H1 (cell line): ENCODE measurements around the gene PDGFD. TPM values are rescaled to one million over a fixed set of nuclear protein-coding genes. Genes with fewer than 3 reads are reported as not detected.

Source experiments
- CTCF ChIA-PET: fragments of 300-600 bp; sonication (Branson Sonifier 250); formaldehyde crosslinking; loops from one replicate; lab custom pipeline; 2021; ENCODE audit not compliant: partially characterized antibody; lab: Charles Lee
- POLR2A ChIA-PET: fragments of 300-600 bp; sonication (Branson Sonifier 250); formaldehyde crosslinking; loops from one replicate; lab custom pipeline; 2021; ENCODE audit warnings: inconsistent platforms; ENCODE audit not compliant: partially characterized antibody; lab: Charles Lee
- DNase-seq, 2 experiments: peaks; one replicate each; pipeline versions ENCODE4 v3.0.0 to v3.0.0-alpha.2; 2010 to 2022; ENCODE audit warnings: low spot score in 2 of 2, low read depth in 1 of 2, mixed read lengths in 1 of 2
- FAIRE-seq: peaks from 2 replicates; lab custom pipeline; 2011; peaks lifted over from hg19 to GRCh38; lab: Jason Lieb, UNC
- H2AFZ ChIP-seq: 2 replicates; pipeline ENCODE4 v1.8.1; 2012; ENCODE audit warnings: low read length, inconsistent platforms
- H2AK5ac ChIP-seq: 2 replicates; pipeline ENCODE4 v1.6.1; 2013; ENCODE audit warnings: low read depth, low read length
- H2BK120ac ChIP-seq: replicated peaks from 2 replicates; pipeline ENCODE3; 2013; ENCODE audit warnings: low read depth, low read length, inconsistent platforms
- H2BK12ac ChIP-seq: 2 replicates; pipeline ENCODE4 v1.6.1; 2013; ENCODE audit warnings: low read depth, low read length
- H2BK15ac ChIP-seq: 2 replicates; pipeline ENCODE4 v1.6.1; 2013; ENCODE audit warnings: low read length
- H2BK20ac ChIP-seq: 2 replicates; pipeline ENCODE4 v1.6.1; 2013; ENCODE audit warnings: low read length
- H2BK5ac ChIP-seq: 2 replicates; pipeline ENCODE4 v1.6.1; 2013; ENCODE audit warnings: low read depth, low read length
- H3K14ac ChIP-seq: 2 replicates; pipeline ENCODE4 v1.6.1; 2013; ENCODE audit warnings: inconsistent platforms; ENCODE audit not compliant: insufficient read length
- H3K18ac ChIP-seq: 2 replicates; pipeline ENCODE4 v1.6.1; 2013; ENCODE audit warnings: low read length; ENCODE audit errors: extremely low read depth
- H3K23ac ChIP-seq: 2 replicates; pipeline ENCODE4 v1.6.1; 2013; ENCODE audit warnings: inconsistent platforms; ENCODE audit not compliant: insufficient read length
- H3K23me2 ChIP-seq: 2 replicates; pipeline ENCODE4 v1.6.1; 2013; ENCODE audit warnings: low read depth, low read length
- H3K27ac ChIP-seq: 2 replicates; pipeline ENCODE4 v1.6.1; 2011; ENCODE audit warnings: low read depth, low read length, inconsistent platforms
- H3K27me3 ChIP-seq, 4 experiments: replicated peaks in 1 of 4; 1 replicate in 1 of 4; 2 replicates in 3 of 4; pipeline versions ENCODE4 v1.6.1 to v1.8.1; 2011 to 2013; ENCODE audit warnings: low read length in 3 of 4, mild to moderate bottlenecking in 3 of 4, inconsistent platforms in 2 of 4, mixed read lengths in 2 of 4, moderate library complexity in 1 of 4; ENCODE audit not compliant: control insufficient read depth in 3 of 4, insufficient read depth in 3 of 4; ENCODE audit errors: extremely low read depth in 1 of 4
- H3K36me3 ChIP-seq, 4 experiments: 2 replicates each; pipeline versions ENCODE4 v1.6.1 to v1.8.1; 2011 to 2013; ENCODE audit warnings: mild to moderate bottlenecking in 4 of 4, low read length in 3 of 4, moderate library complexity in 2 of 4, control low read depth in 1 of 4, inconsistent platforms in 1 of 4; ENCODE audit not compliant: insufficient read depth in 4 of 4, control insufficient read depth in 2 of 4
- H3K4ac ChIP-seq: replicated peaks from 2 replicates; pipeline ENCODE3; 2013; ENCODE audit warnings: low read length, low read depth, mixed read lengths, inconsistent platforms; ENCODE audit not compliant: insufficient read length
- H3K4me1 ChIP-seq, 4 experiments: replicated peaks in 1 of 4; 1 replicate in 1 of 4; 2 replicates in 3 of 4; pipeline versions ENCODE4 v1.6.1 to v1.8.1; 2011 to 2013; ENCODE audit warnings: low read length in 3 of 4, inconsistent platforms in 2 of 4, mixed read lengths in 1 of 4; ENCODE audit not compliant: insufficient read depth in 4 of 4, control insufficient read depth in 3 of 4
- H3K4me2 ChIP-seq, 2 experiments: 2 replicates each; pipeline versions ENCODE4 v1.6.1 to v1.8.1; 2011 to 2013; ENCODE audit warnings: low read depth in 2 of 2, low read length in 2 of 2, control low read depth in 1 of 2, inconsistent platforms in 1 of 2, mild to moderate bottlenecking in 1 of 2; ENCODE audit not compliant: insufficient read depth in 1 of 2
- H3K4me3 ChIP-seq, 4 experiments: fragments of 200-600, 300-600 bp in 1 of 4; sonication (generic), shearing (Covaris generic), sonication (Bioruptor Twin) in 1 of 4; 2 replicates each; pipeline versions ENCODE4 v1.5.1 to v1.8.1; 2011 to 2016; ENCODE audit warnings: low read length in 4 of 4, low read depth in 3 of 4, control low read depth in 2 of 4, inconsistent platforms in 2 of 4, mild to moderate bottlenecking in 2 of 4, mixed read lengths in 1 of 4, moderate library complexity in 1 of 4; ENCODE audit not compliant: insufficient read depth in 2 of 4; ENCODE audit errors: extremely low read depth in 1 of 4
- H3K56ac ChIP-seq: replicated peaks from 2 replicates; pipeline ENCODE3; 2013; ENCODE audit warnings: low read depth, mild to moderate bottlenecking, mixed read lengths, low read length, inconsistent platforms; ENCODE audit not compliant: insufficient read length
- H3K79me1 ChIP-seq: 2 replicates; pipeline ENCODE4 v1.6.1; 2013; ENCODE audit warnings: low read depth, low read length, control low read depth
- H3K79me2 ChIP-seq, 2 experiments: 2 replicates each; pipeline versions ENCODE4 v1.6.1 to v1.8.1; 2012 to 2013; ENCODE audit warnings: low read length in 2 of 2, mild to moderate bottlenecking in 2 of 2, inconsistent platforms in 1 of 2; ENCODE audit not compliant: insufficient read depth in 2 of 2, control insufficient read depth in 1 of 2
- H3K9ac ChIP-seq, 4 experiments: replicated peaks in 1 of 4; 1 replicate in 1 of 4; 2 replicates in 3 of 4; pipeline versions ENCODE4 v1.6.1 to v1.8.1; 2011 to 2013; ENCODE audit warnings: low read depth in 3 of 4, low read length in 3 of 4, control low read depth in 2 of 4, mild to moderate bottlenecking in 2 of 4, moderate library complexity in 2 of 4, inconsistent platforms in 1 of 4; ENCODE audit errors: extremely low read depth in 1 of 4
- H3K9me3 ChIP-seq, 2 experiments: 2 replicates each; pipeline versions ENCODE4 v1.6.1 to v1.8.1; 2012 to 2013; ENCODE audit warnings: mild to moderate bottlenecking in 2 of 2, moderate library complexity in 2 of 2, control low read depth in 1 of 2, inconsistent platforms in 1 of 2, low read depth in 1 of 2, low read length in 1 of 2, mixed read lengths in 1 of 2; ENCODE audit not compliant: insufficient read depth in 2 of 2
- H4K20me1 ChIP-seq, 2 experiments: replicated peaks in 1 of 2; 2 replicates each; pipeline versions ENCODE3 to v1.8.1; 2011 to 2013; ENCODE audit warnings: inconsistent platforms in 2 of 2, low read length in 2 of 2, mild to moderate bottlenecking in 1 of 2; ENCODE audit not compliant: insufficient read depth in 2 of 2, control insufficient read depth in 1 of 2
- H4K5ac ChIP-seq: 2 replicates; pipeline ENCODE4 v1.6.1; 2013; ENCODE audit warnings: low read length, low read depth, mixed read lengths, inconsistent platforms; ENCODE audit not compliant: insufficient read length
- H4K8ac ChIP-seq: 2 replicates; pipeline ENCODE4 v1.8.0; 2013; ENCODE audit warnings: mild to moderate bottlenecking, moderate library complexity, low read length, inconsistent platforms; ENCODE audit not compliant: insufficient read depth; ENCODE audit errors: extremely low read depth
- H4K91ac ChIP-seq: replicated peaks from 2 replicates; pipeline ENCODE3; 2013; ENCODE audit warnings: low read length, mixed read lengths, inconsistent platforms; ENCODE audit not compliant: insufficient read length
- CHD2 ChIP-seq: IDR thresholded peaks from 2 replicates; pipeline ENCODE4 v1.6.1; 2012; ENCODE audit warnings: low read length, improper control_type of control experiment
- GABPA ChIP-seq: IDR thresholded peaks from 2 replicates; pipeline ENCODE4 v1.6.1; 2011; ENCODE audit warnings: mild to moderate bottlenecking, low read length, moderate library complexity, borderline replicate concordance; ENCODE audit not compliant: insufficient read depth
- GTF2F1 ChIP-seq: IDR thresholded peaks from 2 replicates; pipeline ENCODE4 v1.6.1; 2012; ENCODE audit warnings: low read depth, low read length, improper control_type of control experiment, borderline replicate concordance
- NANOG ChIP-seq: IDR thresholded peaks from 2 replicates; pipeline ENCODE4 v1.6.1; 2011; ENCODE audit warnings: low read length, low read depth, mild to moderate bottlenecking, inconsistent platforms; ENCODE audit not compliant: insufficient read depth, poor library complexity, severe bottlenecking
- NRF1 ChIP-seq: IDR thresholded peaks from 2 replicates; pipeline ENCODE4 v1.6.1; 2011; ENCODE audit warnings: mild to moderate bottlenecking, low read depth, low read length, improper control_type of control experiment
- TBP ChIP-seq: IDR thresholded peaks from 2 replicates; pipeline ENCODE4 v1.6.1; 2011; ENCODE audit warnings: low read depth, low read length, improper control_type of control experiment
- polyA plus RNA-seq, 7 experiments: library from polyadenylated mRNA; depleted of rRNA in 3 of 7; stranded (reverse) in 5 of 7; unstranded in 2 of 7; fragments of >200 nt in 5 of 7; fragments of 200-250 nt in 2 of 7; gene quantifications; 1 replicate in 5 of 7; 2 replicates in 1 of 7; 4 replicates in 1 of 7; pipeline versions ENCODE4 v1.2.1 to v1.2.3, GENCODE V29; 2011 to 2013; ENCODE audit warnings: missing spikeins in 2 of 7, mixed read lengths in 2 of 7
- total RNA-seq: library from RNA; stranded (reverse); fragmentation: NEBNext Ultra II Directional; extraction: Animal tissue kit (Norgen Biotek cat#: 25700); gene quantifications from 2 replicates; pipeline ENCODE4 v1.2.1, GENCODE V29; 2021
- TF ChIP-seq, protein P1 (sequence below): IDR thresholded peaks from 2 replicates; pipeline ENCODE4 v1.6.1; 2012; ENCODE audit warnings: inconsistent platforms

The PDGFD gene
- total and polyA plus RNA-seq, 2 of the 8 experiments (the other 6 are each of a cell fraction or from before 2014, with no cell fraction given), result 1.1 to 3.9 TPM

DNA sequence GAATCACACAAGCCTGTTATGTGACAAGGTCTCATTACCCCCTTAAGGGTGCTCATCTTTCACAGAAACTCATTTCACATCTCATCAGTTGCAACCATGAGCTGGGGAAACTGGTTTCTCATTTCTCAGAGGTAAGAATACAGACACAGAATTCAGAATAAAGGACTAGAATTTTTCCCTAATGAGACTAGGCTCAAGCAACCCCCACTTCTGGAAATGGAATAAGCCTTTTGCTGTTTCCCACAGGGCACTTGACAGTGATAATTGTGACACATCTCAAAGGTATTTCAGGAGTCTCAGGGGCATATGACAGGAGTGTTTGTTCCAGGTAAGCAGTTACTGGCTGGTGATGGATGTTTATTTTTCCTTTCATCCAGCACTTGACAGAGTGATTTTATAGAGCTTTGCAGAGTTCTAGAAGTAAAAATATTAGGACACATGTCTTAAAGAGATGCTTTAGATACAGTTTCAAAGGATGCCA, 240.5 kb downstream of the PDGFD start:
- no peak for FAIRE-seq
- no peak overlapping the region for H2BK12ac ChIP-seq
- H3K18ac ChIP-seq, result no peak overlapping the region
- H2BK20ac ChIP-seq, result no peak overlapping the region
- no peak overlapping the region for H2AFZ ChIP-seq
- no peak overlapping the region for H2BK5ac ChIP-seq
- H4K20me1 ChIP-seq, result no peaks in the 10 kb centered on the region
- H3K36me3 ChIP-seq, result no peaks in the 10 kb centered on the region
- H3K27me3 ChIP-seq, result no peaks in the 10 kb centered on the region
- no peak overlapping the region for H3K4me2 ChIP-seq
- ChIA-PET POLR2A (no interaction called here), CTCF (interaction anchor here (1.2 to 1.5 kb wide), 2 partner anchors 241 to 411 kb away, joined by 3 to 4 read pairs; no protein-coding TSS in a partner anchor)
- no peak overlapping the region for H4K91ac ChIP-seq
- H2BK120ac ChIP-seq, result no peak overlapping the region
- H3K14ac ChIP-seq, result no peak overlapping the region
- no peaks in the 10 kb centered on the region for H3K9me3 ChIP-seq
- H2AK5ac ChIP-seq, result no peak overlapping the region
- no peaks in the 10 kb centered on the region for H3K79me1 ChIP-seq
- H3K79me2 ChIP-seq, result no peaks in the 10 kb centered on the region
- H4K8ac ChIP-seq, result no peak overlapping the region
- no peak overlapping the region for H3K23ac ChIP-seq
- H2BK15ac ChIP-seq, result no peak overlapping the region
- no peak overlapping the region for H4K5ac ChIP-seq
- DNase-seq, result no peak
- H3K9ac ChIP-seq, result no peak overlapping the region
- no peak overlapping the region for H3K4ac ChIP-seq
- peaks cover 0 to 3% (median 0%) of the 10 kb centered on the region in 4 experiments; a peak in 2 of 7 replicates for H3K4me1 ChIP-seq
- no peak overlapping the region for H3K4me3 ChIP-seq
- H3K56ac ChIP-seq, result no peak overlapping the region
- H3K23me2 ChIP-seq, result no peaks in the 10 kb centered on the region
- H3K27ac ChIP-seq, result no peak overlapping the region
- no peak for TF ChIP-seq CHD2
- TF ChIP-seq, protein P1, sequence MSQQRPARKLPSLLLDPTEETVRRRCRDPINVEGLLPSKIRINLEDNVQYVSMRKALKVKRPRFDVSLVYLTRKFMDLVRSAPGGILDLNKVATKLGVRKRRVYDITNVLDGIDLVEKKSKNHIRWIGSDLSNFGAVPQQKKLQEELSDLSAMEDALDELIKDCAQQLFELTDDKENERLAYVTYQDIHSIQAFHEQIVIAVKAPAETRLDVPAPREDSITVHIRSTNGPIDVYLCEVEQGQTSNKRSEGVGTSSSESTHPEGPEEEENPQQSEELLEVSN, result no peak
- TF ChIP-seq NRF1, result no peak
- TF ChIP-seq NANOG, result no peak
- TF ChIP-seq GTF2F1, result no peak
- no peak for TF ChIP-seq TBP
- TF ChIP-seq GABPA, result no peak
